ENCODE measurements around the gene SIGLEC15.

Gene SIGLEC15

DNA sequence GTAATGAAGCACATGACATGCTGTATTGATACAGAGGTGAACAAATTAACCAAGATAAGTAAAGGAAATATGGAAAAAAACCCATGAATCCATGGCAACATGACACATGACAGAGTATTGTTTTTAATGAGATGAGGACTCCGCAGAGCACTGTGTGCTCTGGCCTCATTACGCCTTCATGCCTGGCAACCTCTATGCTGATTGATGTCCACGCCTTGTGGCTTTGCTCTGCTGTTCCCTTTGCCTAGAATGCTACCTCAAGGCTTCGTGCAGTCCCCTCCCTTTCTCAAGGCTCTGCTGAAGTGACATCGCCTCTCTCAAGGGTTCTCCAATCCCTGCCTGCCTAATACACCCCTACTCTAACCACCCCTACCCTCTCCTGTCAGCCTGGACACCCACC, 8.4 kb downstream of the SIGLEC15 start:
- Histone ChIP-seq H3K4me3 (replicated peaks; ENCODE audit: low read depth, low read length) (no peak overlapping the region), H3K36me3 (ENCODE audit: control insufficient read depth, insufficient read depth, low read length) (no peaks in the 10 kb centered on the region), H3K27me3 (replicated peaks; ENCODE audit: control insufficient read depth, insufficient read depth, low read length) (no peaks in the 10 kb centered on the region; the same call in 1 of the 2 replicates)
- DNase-seq (ENCODE audit: extremely low read depth, insufficient read length) = no peak
- TF ChIP-seq, protein P1, sequence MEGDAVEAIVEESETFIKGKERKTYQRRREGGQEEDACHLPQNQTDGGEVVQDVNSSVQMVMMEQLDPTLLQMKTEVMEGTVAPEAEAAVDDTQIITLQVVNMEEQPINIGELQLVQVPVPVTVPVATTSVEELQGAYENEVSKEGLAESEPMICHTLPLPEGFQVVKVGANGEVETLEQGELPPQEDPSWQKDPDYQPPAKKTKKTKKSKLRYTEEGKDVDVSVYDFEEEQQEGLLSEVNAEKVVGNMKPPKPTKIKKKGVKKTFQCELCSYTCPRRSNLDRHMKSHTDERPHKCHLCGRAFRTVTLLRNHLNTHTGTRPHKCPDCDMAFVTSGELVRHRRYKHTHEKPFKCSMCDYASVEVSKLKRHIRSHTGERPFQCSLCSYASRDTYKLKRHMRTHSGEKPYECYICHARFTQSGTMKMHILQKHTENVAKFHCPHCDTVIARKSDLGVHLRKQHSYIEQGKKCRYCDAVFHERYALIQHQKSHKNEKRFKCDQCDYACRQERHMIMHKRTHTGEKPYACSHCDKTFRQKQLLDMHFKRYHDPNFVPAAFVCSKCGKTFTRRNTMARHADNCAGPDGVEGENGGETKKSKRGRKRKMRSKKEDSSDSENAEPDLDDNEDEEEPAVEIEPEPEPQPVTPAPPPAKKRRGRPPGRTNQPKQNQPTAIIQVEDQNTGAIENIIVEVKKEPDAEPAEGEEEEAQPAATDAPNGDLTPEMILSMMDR (IDR thresholded peaks at IDR 0.05; ENCODE audit: insufficient read depth, low read length, poor library complexity, severe bottlenecking) = no peak

DNA sequence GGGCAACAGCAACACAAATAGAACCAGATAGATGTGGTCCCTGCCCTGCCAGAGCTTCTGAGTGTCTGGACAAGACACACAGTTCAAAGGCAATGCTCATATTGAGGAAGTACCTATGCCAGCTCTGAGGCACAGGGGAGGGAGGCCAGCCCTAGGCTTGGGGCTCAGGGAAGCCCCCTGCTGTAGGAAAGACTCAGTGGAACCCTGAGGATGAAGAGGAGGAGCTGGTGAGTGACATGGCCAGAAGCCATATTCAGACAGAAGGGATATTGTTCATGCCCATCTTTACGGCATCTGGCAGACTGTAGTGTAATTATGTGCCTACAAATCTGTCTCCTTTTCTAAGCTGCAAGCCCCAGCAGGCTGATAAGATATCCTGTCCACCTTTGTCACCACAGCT, 8.8 kb downstream of the SIGLEC15 start:
- Histone ChIP-seq H3K27me3 (replicated peaks; ENCODE audit: control insufficient read depth, insufficient read depth, low read length) (no peaks in the 10 kb centered on the region; the same call in 1 of the 2 replicates), H3K36me3 (ENCODE audit: control insufficient read depth, insufficient read depth, low read length) (no peaks in the 10 kb centered on the region), H3K4me3 (replicated peaks; ENCODE audit: low read depth, low read length) (no peak overlapping the region)
- TF ChIP-seq, protein P1 (IDR thresholded peaks at IDR 0.05; ENCODE audit: insufficient read depth, low read length, poor library complexity, severe bottlenecking) = no peak
- DNase-seq (ENCODE audit: extremely low read depth, insufficient read length) = no peak

DNA sequence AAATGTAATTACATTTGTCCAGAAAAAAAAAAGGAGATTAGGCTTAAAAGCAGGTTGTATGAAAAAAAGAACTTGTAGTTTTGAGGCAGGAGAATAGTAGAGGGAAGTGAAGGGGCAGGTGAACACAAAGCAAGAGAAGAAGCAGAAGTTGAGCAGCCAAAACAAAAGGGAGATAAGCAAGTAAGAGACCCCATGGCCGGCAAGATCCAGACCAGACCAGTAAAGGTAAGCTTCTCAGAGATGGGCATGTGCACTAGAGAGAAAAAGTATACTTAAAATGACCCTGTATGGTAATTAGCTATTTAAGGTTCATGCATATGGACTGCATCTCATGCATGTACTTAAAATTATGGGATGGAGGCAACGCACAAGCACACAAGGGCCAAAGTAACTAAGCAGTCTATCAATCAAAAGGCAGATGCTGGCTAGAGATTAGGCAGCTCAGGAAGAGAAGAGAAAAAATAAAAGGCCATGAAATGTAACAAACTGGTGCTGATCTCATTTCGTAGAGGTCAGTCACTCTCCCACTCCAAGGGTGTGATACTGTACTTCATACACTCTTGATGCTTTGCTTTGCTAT, 9.7 kb downstream of the SIGLEC15 start:
- Histone ChIP-seq H3K36me3 (ENCODE audit: control insufficient read depth, insufficient read depth, low read length) (no peaks in the 10 kb centered on the region), H3K4me3 (replicated peaks; ENCODE audit: low read depth, low read length) (no peak overlapping the region), H3K27me3 (replicated peaks; ENCODE audit: control insufficient read depth, insufficient read depth, low read length) (no peaks in the 10 kb centered on the region; the same call in 1 of the 2 replicates)
- no peak for DNase-seq (ENCODE audit: extremely low read depth, insufficient read length)
- TF ChIP-seq, protein P1 (IDR thresholded peaks at IDR 0.05; ENCODE audit: insufficient read depth, low read length, poor library complexity, severe bottlenecking) = no peak

DNA sequence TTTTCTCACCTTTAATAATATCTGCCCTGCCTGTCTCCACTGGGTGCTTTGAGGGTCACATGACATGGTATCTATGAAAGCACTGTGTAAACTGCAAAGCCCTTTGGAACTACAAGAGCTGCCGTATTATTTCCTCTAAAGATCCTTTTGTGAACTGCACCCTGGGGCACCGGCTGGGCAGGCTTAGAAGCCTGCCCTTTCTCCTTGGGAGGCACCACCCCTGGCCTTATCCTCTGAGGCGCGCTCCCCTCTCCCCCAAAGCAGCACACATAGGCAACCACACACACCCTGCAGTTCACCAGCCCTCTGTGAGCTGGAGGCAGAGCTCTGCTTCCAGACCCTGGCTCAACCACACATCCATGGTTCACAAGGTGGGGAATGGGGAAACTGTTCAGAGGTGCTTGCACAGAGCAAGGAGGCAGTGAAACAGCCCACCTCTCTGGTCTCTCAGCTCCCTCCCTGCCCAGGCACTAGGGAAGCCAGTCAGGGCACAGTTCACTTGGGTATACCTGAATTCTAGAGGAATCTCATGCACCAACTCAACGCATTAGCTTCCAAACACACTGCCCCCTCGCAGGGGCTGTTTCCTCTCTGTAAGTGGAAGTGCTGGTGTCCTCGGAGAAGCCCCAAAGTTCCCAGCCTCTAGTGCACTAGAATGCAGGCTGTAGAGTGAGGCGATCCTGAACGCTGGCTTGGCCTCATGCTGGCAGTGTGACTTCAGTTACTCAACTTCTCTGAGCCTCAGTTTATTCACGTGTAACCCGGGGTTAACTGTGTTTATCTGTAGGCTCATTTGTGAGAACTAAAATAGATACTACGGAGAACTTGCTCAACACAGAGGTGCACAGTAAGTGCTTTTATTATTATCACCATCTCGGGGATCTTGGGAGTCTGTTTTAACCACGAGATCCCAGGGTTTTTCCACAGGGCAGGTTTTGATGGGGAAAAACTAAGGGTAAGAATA, 11.0 kb downstream of the SIGLEC15 start:
- no peak for DNase-seq (ENCODE audit: extremely low read depth, insufficient read length)
- no peaks in the 10 kb centered on the region; the same call in 1 of the 2 replicates for H3K27me3 ChIP-seq (replicated peaks; ENCODE audit: control insufficient read depth, insufficient read depth, low read length)
- no peaks in the 10 kb centered on the region for H3K36me3 ChIP-seq (ENCODE audit: control insufficient read depth, insufficient read depth, low read length)
- TF ChIP-seq, protein P1 (IDR thresholded peaks at IDR 0.05; ENCODE audit: insufficient read depth, low read length, poor library complexity, severe bottlenecking) = no peak
- no peak overlapping the region for H3K4me3 ChIP-seq (replicated peaks; ENCODE audit: low read depth, low read length)

DNA sequence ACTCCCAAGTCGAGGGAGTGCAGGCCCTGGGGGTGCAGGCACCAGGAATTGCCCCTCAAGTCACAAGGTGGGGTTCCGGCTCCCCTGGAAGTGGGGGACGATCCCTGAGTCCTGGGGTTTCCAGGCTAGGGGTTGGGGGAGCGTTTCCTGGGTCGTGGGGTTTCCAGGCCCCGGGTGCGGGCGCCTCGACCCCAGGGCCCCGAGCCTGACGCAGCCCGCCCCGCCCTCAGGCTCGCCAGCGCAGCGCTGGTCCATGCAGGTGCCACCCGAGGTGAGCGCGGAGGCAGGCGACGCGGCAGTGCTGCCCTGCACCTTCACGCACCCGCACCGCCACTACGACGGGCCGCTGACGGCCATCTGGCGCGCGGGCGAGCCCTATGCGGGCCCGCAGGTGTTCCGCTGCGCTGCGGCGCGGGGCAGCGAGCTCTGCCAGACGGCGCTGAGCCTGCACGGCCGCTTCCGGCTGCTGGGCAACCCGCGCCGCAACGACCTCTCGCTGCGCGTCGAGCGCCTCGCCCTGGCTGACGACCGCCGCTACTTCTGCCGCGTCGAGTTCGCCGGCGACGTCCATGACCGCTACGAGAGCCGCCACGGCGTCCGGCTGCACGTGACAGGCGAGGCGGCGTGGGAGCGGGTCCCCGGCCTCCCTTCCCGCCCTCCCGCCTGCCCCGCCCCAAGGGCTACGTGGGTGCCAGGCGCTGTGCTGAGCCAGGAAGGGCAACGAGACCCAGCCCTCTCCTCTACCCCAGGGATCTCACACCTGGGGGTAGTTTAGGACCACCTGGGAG, 12.0 kb downstream of the SIGLEC15 start:
- Histone ChIP-seq H3K36me3 (ENCODE audit: control insufficient read depth, insufficient read depth, low read length) (no peaks in the 10 kb centered on the region), H3K27me3 (replicated peaks; ENCODE audit: control insufficient read depth, insufficient read depth, low read length) (no peaks in the 10 kb centered on the region; the same call in 1 of the 2 replicates), H3K4me3 (replicated peaks; ENCODE audit: low read depth, low read length) (no peak overlapping the region)
- TF ChIP-seq, protein P1 (IDR thresholded peaks at IDR 0.05; ENCODE audit: insufficient read depth, low read length, poor library complexity, severe bottlenecking) = no peak
- DNase-seq (ENCODE audit: extremely low read depth, insufficient read length) = no peak

Measured in GM06990 (cell line).